ENCODE data around the gene GAB2. TPM values are rescaled to one million over a fixed set of nuclear protein-coding genes. Genes with fewer than 3 reads are reported as not detected.

GAB2 gene
- total RNA-seq, 1 donor from 2014 or later, result 6.6 TPM

DNA sequence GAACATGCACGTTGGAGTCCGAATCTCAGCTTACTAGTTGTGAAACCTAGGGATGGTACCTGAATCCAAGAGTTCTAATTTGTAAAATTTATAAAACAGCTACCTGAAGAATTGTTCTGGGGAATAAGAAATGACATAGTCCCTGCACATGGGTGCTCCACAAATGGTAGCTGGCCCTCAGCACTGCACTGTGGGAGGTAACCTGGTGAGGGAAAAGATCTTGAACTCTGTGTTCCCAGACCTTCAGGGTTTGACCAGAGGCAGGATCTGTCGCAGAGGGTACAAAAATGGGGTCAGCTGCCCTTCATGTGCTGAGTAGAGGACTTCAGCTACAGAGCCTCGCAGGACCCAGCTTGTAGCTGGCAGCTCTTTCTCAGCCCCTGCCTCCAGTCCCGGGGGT is 155.4 kb downstream of the GAB2 start:
- Histone ChIP-seq H3K4me3 (ENCODE audit: low read depth, low read length) (no peak overlapping the region), H3K27me3 (ENCODE audit: control insufficient read depth, insufficient read depth, low read length) (no peaks in the 10 kb centered on the region), H3K36me3 (ENCODE audit: control insufficient read depth, insufficient read depth, low read length) (no peaks in the 10 kb centered on the region)
- DNase-seq (ENCODE audit: low read depth) (no peak), FAIRE-seq (no peak)
- TF ChIP-seq CTCF (IDR thresholded peaks at IDR 0.05; ENCODE audit: insufficient read depth, low read length, severe bottlenecking), result no peak

DNA sequence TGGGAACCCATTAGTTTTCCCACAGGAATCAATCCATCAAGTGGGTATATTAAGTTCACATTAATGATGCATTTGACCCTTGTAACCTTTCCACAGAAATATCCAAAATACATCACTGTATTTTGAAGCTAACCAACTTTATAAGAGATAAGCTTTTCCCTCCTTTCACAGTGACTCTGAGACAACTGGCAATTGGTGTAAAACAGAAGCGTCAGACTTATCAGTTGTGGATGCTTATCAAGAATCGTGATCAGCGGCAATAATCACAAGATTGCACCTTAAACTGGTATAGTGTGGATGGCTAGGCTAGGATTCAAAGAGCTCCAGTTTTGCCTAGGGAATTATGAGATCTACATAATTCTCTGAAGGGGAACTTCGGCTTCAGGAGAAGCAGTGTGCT is 155.8 kb downstream of the GAB2 start:
- TF ChIP-seq CTCF (IDR thresholded peaks at IDR 0.05; ENCODE audit: insufficient read depth, low read length, severe bottlenecking), result no peak
- Histone ChIP-seq H3K36me3 (ENCODE audit: control insufficient read depth, insufficient read depth, low read length) (no peaks in the 10 kb centered on the region), H3K4me3 (ENCODE audit: low read depth, low read length) (no peak overlapping the region), H3K27me3 (ENCODE audit: control insufficient read depth, insufficient read depth, low read length) (no peaks in the 10 kb centered on the region)
- no peak for FAIRE-seq
- no peak for DNase-seq (ENCODE audit: low read depth)

DNA sequence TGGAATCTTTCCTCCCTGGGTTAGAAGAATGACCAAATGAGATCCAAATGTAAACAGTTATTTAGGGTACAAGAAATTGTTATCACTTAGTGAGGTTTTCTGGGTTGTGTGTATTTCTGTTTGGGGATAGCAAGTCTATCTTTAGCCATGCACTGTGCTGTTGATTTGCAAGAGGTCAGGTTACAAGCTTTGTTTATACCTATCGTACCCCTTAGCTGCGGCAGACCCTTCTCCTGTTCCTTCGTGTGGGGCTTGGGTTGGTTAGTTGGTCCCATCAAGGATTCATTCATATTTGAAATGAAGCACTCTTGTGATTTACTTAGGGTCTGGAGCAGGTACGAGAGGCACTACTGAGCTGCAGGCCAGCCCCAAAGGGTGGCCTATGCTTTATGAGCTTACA is 156.3 kb downstream of the GAB2 start:
- Histone ChIP-seq H3K27me3 (ENCODE audit: control insufficient read depth, insufficient read depth, low read length) (no peaks in the 10 kb centered on the region), H3K4me3 (ENCODE audit: low read depth, low read length) (no peak overlapping the region), H3K36me3 (ENCODE audit: control insufficient read depth, insufficient read depth, low read length) (no peaks in the 10 kb centered on the region)
- DNase-seq (ENCODE audit: low read depth) (no peak), FAIRE-seq (no peak)
- no peak for TF ChIP-seq CTCF (IDR thresholded peaks at IDR 0.05; ENCODE audit: insufficient read depth, low read length, severe bottlenecking)

GRCh38 chr11:78259777-78260487 is 157.7 kb downstream of the GAB2 start:
- DNase-seq (ENCODE audit: low read depth) (no peak), FAIRE-seq (no peak)
- no peaks in the 10 kb centered on the region for H3K27me3 ChIP-seq (ENCODE audit: control insufficient read depth, insufficient read depth, low read length)
- no peak overlapping the region for H3K4me3 ChIP-seq (ENCODE audit: low read depth, low read length)
- no peak for TF ChIP-seq CTCF (IDR thresholded peaks at IDR 0.05; ENCODE audit: insufficient read depth, low read length, severe bottlenecking)
- no peaks in the 10 kb centered on the region for H3K36me3 ChIP-seq (ENCODE audit: control insufficient read depth, insufficient read depth, low read length)

DNA sequence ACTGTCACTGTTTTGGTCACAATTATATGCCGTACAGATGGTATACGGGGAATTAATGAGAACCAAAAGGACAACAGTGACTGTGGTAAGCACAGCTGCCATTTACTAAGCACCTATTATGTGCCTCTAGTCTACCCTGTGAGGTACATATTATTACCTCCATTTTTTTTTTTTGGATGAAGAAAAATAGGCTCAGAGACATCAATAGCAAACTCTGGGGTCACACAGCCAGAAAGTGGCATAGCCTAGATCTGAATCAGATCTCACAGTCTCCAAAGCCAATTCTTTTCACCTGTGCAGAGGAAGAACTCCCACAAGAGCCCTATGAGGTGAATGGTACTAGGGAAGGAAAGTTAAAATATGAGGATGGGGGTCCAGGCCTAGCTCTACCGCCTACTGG is 160.0 kb downstream of the GAB2 start:
- Histone ChIP-seq H3K4me3 (ENCODE audit: low read depth, low read length) (no peak overlapping the region), H3K27me3 (ENCODE audit: control insufficient read depth, insufficient read depth, low read length) (no peaks in the 10 kb centered on the region), H3K36me3 (ENCODE audit: control insufficient read depth, insufficient read depth, low read length) (no peaks in the 10 kb centered on the region)
- no peak for FAIRE-seq
- DNase-seq (ENCODE audit: low read depth), result no peak
- no peak for TF ChIP-seq CTCF (IDR thresholded peaks at IDR 0.05; ENCODE audit: insufficient read depth, low read length, severe bottlenecking)

DNA sequence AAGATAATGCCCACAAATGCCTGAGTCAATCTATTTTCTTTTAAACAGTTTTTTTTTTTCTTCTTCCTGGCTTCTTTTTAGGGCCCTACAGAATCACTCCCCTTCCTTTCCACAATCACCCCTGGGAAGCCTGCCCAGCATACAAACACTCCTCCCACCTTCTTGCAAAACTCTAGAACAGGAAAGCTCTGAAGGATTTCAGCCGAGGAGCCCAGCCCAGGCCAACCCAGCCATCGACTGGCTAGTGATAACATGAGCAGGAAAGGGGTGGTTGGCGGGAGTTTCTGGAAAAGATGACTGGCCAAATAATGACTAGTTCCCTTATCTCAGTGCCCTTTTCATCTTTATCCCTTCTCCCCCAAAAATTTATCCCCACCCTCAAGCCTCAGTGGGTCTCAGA is 160.7 kb downstream of the GAB2 start:
- no peak for FAIRE-seq
- DNase-seq (ENCODE audit: low read depth), result peak; percentile 62
- H3K27me3 ChIP-seq (ENCODE audit: control insufficient read depth, insufficient read depth, low read length), result no peaks in the 10 kb centered on the region
- TF ChIP-seq CTCF (IDR thresholded peaks at IDR 0.05; ENCODE audit: insufficient read depth, low read length, severe bottlenecking), result no peak
- no peak overlapping the region for H3K4me3 ChIP-seq (ENCODE audit: low read depth, low read length)
- H3K36me3 ChIP-seq (ENCODE audit: control insufficient read depth, insufficient read depth, low read length), result no peaks in the 10 kb centered on the region
